ENCODE measurements around the gene CDK16. TPM values are rescaled to one million over a fixed set of nuclear protein-coding genes. Genes with fewer than 3 reads are reported as not detected.
A peak's percentile ranks its signal among the peaks of the same experiment; 100 is the strongest.

CDK16 gene
- total RNA-seq, 2 experiments from 2014 or later, result 85.3 to 88.3 TPM

DNA sequence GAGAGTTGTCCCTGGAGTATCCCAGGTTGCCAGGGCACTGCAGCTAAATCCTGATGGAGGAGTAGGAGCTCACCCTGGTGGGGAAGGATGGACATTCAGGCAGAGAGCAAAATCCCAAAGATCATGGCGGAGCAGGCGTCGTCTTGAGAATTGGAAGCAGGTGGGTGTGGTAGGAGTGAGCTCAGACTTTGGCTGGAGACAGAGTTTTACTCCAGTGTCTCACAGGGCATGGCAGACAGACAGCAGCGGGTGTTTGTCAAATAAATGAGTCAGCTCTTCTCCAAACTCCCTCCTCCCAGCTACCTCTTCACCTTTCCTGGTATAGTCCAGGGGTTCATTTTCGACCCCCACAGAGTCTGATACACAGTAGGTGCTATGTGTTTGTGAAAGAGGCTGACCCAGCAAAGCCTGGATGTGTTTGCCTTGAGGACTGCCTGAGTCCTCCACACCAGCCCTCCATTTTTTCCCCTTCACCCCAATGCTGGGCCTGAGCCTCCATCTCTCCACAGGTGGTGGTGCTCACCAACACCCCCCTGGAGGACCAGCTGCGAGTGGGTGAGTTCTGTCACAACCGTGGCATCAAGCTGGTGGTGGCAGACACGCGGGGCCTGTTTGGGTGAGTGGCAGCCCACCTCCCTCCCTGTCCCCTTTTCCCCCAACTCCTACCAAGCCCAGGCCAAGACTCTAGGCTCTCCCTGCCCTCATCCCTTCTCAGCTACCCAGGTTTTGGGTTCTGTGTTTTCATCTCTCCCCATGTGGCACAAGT lies 17.9 kb upstream of the CDK16 start:
- H3K9me3 Mint-ChIP-seq, result no peaks in the 10 kb centered on the region
- H3K27ac Mint-ChIP-seq, result peak overlapping the region; percentile 50
- DNase-seq, result no peak
- peaks cover 31% of the 10 kb centered on the region for H3K36me3 Mint-ChIP-seq (ENCODE audit: low read depth)
- CTCF ChIA-PET, result interaction anchor here (0.5 to 0.7 kb wide), 2 partner anchors 11 to 368 kb away, joined by 3 to 5 read pairs; no protein-coding TSS in a partner anchor
- H3K27me3 Mint-ChIP-seq (ENCODE audit: low read depth), result no peaks in the 10 kb centered on the region
- intact Hi-C loops (cut with micrococcal nuclease), result no loop called here
- H3K4me1 Mint-ChIP-seq (ENCODE audit: low read depth), result peaks cover 30% of the 10 kb centered on the region
- H3K4me3 Mint-ChIP-seq, result no peak overlapping the region

DNA sequence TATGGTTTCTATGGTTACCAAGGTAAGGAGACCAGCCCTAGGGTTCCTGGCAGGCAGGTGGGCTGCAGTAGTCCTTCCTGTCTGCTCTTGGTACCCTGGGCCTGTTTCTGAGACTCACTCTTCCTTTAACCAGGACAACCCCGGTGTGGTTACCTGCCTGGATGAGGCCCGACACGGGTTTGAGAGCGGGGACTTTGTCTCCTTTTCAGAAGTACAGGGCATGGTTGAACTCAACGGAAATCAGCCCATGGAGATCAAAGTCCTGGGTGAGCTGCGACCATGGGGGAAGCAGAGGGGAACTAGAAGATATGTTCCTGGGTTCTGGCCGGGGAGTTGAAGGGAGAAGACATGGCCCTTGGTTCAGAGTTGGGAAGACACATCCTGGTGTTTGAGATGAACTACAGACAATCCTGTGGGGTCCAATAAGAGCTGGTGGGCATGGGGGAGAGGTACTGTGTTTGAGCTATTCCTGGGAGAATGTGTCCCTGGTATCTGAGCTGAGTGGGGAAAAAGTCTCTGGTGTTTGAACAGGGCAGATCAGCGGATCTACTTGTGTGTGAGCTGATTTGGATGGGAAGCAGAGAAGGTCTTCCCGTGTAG lies 17.0 kb upstream of the CDK16 start:
- no peak overlapping the region for H3K4me3 Mint-ChIP-seq
- intact Hi-C loops (cut with micrococcal nuclease), result no loop called here
- CTCF ChIA-PET, result no interaction called here
- H3K9me3 Mint-ChIP-seq, result no peaks in the 10 kb centered on the region
- peaks cover 27% of the 10 kb centered on the region for H3K4me1 Mint-ChIP-seq (ENCODE audit: low read depth)
- DNase-seq, result no peak
- no peaks in the 10 kb centered on the region for H3K27me3 Mint-ChIP-seq (ENCODE audit: low read depth)
- peaks cover 24% of the 10 kb centered on the region for H3K36me3 Mint-ChIP-seq (ENCODE audit: low read depth)
- no peak overlapping the region for H3K27ac Mint-ChIP-seq

DNA sequence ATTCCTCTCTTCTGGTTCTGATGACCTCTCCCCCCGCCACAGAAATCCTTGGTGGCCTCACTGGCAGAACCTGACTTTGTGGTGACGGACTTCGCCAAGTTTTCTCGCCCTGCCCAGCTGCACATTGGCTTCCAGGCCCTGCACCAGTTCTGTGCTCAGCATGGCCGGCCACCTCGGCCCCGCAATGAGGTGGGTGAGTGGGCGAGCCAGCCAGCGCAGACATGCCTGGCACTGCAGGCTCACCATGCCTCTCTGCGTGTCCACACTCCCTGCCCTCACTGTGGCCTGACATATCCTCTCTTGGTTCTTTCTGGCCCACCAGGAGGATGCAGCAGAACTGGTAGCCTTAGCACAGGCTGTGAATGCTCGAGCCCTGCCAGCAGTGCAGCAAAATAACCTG lies 16.2 kb upstream of the CDK16 start:
- no peak for DNase-seq
- H3K27me3 Mint-ChIP-seq (ENCODE audit: low read depth), result no peaks in the 10 kb centered on the region
- H3K4me1 Mint-ChIP-seq (ENCODE audit: low read depth), result peaks cover 24% of the 10 kb centered on the region
- H3K9me3 Mint-ChIP-seq, result no peaks in the 10 kb centered on the region
- H3K4me3 Mint-ChIP-seq, result no peak overlapping the region
- peaks cover 27% of the 10 kb centered on the region for H3K36me3 Mint-ChIP-seq (ENCODE audit: low read depth)
- H3K27ac Mint-ChIP-seq, result peak overlapping the region; percentile 56
- CTCF ChIA-PET, result interaction anchor here (0.6 kb wide), 1 partner anchor 355 kb away, joined by 4 read pairs; no protein-coding TSS in a partner anchor
- intact Hi-C loops (cut with micrococcal nuclease), result no loop called here

- no peak for DNase-seq
- peaks cover 23% of the 10 kb centered on the region for H3K4me1 Mint-ChIP-seq (ENCODE audit: low read depth)
- peaks cover 27% of the 10 kb centered on the region for H3K36me3 Mint-ChIP-seq (ENCODE audit: low read depth)
- H3K4me3 Mint-ChIP-seq, result no peak overlapping the region
- CTCF ChIA-PET, result interaction anchor here (0.6 kb wide), 1 partner anchor 356 kb away, joined by 4 read pairs; no protein-coding TSS in a partner anchor
- H3K9me3 Mint-ChIP-seq, result no peaks in the 10 kb centered on the region
- no peaks in the 10 kb centered on the region for H3K27me3 Mint-ChIP-seq (ENCODE audit: low read depth)
- intact Hi-C loops (cut with micrococcal nuclease), result no loop called here
- no peak overlapping the region for H3K27ac Mint-ChIP-seq
Observed at GRCh38 chrX:47202877-47203276, 15.6 kb upstream of the CDK16 start.

DNA sequence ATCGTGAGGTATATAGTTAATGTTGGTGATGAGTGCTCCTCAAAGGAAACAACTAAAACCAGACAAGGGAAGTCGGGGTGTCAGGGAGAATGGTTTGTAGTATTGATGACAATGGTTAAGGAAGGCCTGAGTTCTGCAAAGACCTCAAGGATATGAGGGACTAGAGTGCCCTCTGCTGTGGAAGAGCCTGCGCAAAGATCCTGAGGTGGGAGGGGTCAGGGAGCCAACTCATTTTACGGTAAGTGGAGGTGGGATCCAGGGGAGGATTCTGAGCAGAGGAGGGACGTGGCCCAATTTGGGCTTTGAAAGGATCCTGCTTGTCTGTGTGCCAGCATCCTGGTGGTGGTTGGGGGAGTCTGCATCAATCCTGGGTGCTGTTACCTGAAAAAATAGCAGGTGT lies 13.5 kb upstream of the CDK16 start:
- Mint-ChIP-seq H3K36me3 (ENCODE audit: low read depth) (peaks cover 22% of the 10 kb centered on the region), H3K27ac (peak overlapping the region; percentile 56), H3K9me3 (no peaks in the 10 kb centered on the region), H3K4me3 (no peak overlapping the region), H3K27me3 (ENCODE audit: low read depth) (no peaks in the 10 kb centered on the region), H3K4me1 (ENCODE audit: low read depth) (peaks cover 17% of the 10 kb centered on the region)
- DNase-seq, result peak; percentile 11
- intact Hi-C loops (cut with micrococcal nuclease), result no loop called here
- CTCF ChIA-PET, result no interaction called here

- H3K27me3 Mint-ChIP-seq (ENCODE audit: low read depth), result no peaks in the 10 kb centered on the region
- no peak for DNase-seq
- no peak overlapping the region for H3K27ac Mint-ChIP-seq
- H3K4me1 Mint-ChIP-seq (ENCODE audit: low read depth), result peaks cover 17% of the 10 kb centered on the region
- intact Hi-C loops (cut with micrococcal nuclease), result no loop called here
- H3K4me3 Mint-ChIP-seq, result no peak overlapping the region
- H3K36me3 Mint-ChIP-seq (ENCODE audit: low read depth), result peaks cover 20% of the 10 kb centered on the region
- no peaks in the 10 kb centered on the region for H3K9me3 Mint-ChIP-seq
- CTCF ChIA-PET, result no interaction called here
Observed at GRCh38 chrX:47206316-47206715, 12.2 kb upstream of the CDK16 start.

- intact Hi-C loops (cut with micrococcal nuclease), result no loop called here
- Mint-ChIP-seq H3K4me3 (no peak overlapping the region), H3K27ac (no peak overlapping the region), H3K36me3 (ENCODE audit: low read depth) (peaks cover 26% of the 10 kb centered on the region), H3K27me3 (ENCODE audit: low read depth) (no peaks in the 10 kb centered on the region), H3K4me1 (ENCODE audit: low read depth) (peaks cover 17% of the 10 kb centered on the region), H3K9me3 (no peaks in the 10 kb centered on the region)
- DNase-seq, result no peak
- CTCF ChIA-PET, result no interaction called here
Observed at GRCh38 chrX:47208108-47208507, 10.4 kb upstream of the CDK16 start.

DNA sequence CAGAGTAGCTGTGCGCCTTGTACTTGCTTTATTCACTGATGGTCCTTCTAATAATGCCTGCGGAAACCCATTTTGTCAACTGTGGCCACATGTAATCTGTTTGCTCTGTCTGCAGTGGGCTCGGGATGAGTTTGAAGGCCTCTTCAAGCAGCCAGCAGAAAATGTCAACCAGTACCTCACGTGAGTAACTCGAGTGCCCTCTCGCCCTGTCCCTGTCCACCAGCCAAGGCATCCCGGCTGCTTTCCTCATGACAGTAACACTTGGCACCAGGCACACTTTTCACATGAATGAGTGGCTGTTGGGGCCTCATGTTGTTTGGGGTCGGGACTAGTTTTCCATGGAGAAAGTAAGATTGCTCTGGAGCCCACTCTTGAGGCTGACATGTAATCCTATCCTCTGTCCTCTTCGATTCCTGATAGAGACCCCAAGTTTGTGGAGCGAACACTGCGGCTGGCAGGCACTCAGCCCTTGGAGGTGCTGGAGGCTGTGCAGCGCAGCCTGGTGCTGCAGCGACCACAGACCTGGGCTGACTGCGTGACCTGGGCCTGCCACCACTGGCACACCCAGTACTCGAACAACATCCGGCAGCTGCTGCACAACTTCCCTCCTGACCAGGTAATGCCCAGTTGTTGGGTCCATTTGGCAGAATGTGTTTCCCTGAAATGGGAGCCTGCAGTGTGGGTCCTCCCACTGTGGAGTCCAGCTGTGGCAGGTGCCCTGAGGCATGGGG lies 8.8 kb upstream of the CDK16 start:
- no peak overlapping the region for H3K27ac Mint-ChIP-seq
- peaks cover 17% of the 10 kb centered on the region for H3K4me1 Mint-ChIP-seq (ENCODE audit: low read depth)
- peaks cover 36% of the 10 kb centered on the region for H3K36me3 Mint-ChIP-seq (ENCODE audit: low read depth)
- intact Hi-C loops (cut with micrococcal nuclease), result no loop called here
- H3K4me3 Mint-ChIP-seq, result no peak overlapping the region
- H3K27me3 Mint-ChIP-seq (ENCODE audit: low read depth), result no peaks in the 10 kb centered on the region
- no peak for DNase-seq
- CTCF ChIA-PET, result no interaction called here
- no peaks in the 10 kb centered on the region for H3K9me3 Mint-ChIP-seq

- H3K36me3 Mint-ChIP-seq (ENCODE audit: low read depth), result peaks cover 32% of the 10 kb centered on the region
- H3K4me3 Mint-ChIP-seq, result no peak overlapping the region
Observed at GRCh38 chrX:47210661-47211425, 7.6 kb upstream of the CDK16 start.

DNA sequence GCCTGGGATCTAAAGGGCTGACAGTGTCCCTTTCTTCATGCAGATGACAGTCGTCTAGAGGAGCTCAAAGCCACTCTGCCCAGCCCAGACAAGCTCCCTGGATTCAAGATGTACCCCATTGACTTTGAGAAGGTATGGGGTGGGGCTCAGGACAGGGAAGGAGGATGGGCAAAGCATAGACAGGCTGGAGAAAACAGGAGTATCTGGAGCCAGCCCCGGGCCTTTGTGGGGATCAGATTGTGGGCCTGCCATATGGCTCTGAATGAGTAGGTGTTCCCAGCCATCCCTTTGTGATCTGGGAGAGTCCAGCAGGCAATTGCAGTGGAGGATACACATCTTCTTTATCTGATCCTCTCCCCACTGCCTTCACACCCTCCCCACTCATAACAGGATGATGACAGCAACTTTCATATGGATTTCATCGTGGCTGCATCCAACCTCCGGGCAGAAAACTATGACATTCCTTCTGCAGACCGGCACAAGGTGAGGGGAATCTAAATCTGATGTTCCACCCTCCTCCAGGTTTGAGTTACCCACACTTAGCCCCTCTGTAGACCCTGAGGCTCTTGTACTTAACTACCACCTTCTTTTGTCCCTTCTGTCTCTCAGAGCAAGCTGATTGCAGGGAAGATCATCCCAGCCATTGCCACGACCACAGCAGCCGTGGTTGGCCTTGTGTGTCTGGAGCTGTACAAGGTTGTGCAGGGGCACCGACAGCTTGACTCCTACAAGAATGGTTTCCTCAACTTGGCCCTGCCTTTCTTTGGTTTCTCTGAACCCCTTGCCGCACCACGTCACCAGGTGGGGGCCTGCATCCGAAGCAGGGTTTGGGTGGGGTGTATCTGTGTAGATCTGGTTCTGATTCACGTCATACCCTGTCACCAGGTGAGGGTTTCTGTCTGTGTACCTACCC lies 5.8 kb upstream of the CDK16 start:
- CTCF ChIA-PET, result no interaction called here
- no peak for DNase-seq
- Mint-ChIP-seq H3K27ac (peak overlapping the region; percentile 50), H3K9me3 (no peaks in the 10 kb centered on the region), H3K27me3 (ENCODE audit: low read depth) (no peaks in the 10 kb centered on the region), H3K4me3 (no peak overlapping the region), H3K4me1 (ENCODE audit: low read depth) (peaks cover 18% of the 10 kb centered on the region), H3K36me3 (ENCODE audit: low read depth) (peaks cover 33% of the 10 kb centered on the region)
- intact Hi-C loops (cut with micrococcal nuclease), result no loop called here

More at GRCh38 chrX:47210661-47211425, 7.6 kb upstream of the CDK16 start:
- CTCF ChIA-PET, result interaction anchor here (0.5 to 0.6 kb wide), 2 partner anchors 11 to 153 kb away, joined by 3 read pairs; no protein-coding TSS in a partner anchor
- intact Hi-C loops (cut with micrococcal nuclease), result no loop called here
- Mint-ChIP-seq H3K27me3 (ENCODE audit: low read depth) (no peaks in the 10 kb centered on the region), H3K27ac (no peak overlapping the region), H3K9me3 (no peaks in the 10 kb centered on the region), H3K4me1 (ENCODE audit: low read depth) (peaks cover 13% of the 10 kb centered on the region)
- no peak for DNase-seq

DNA sequence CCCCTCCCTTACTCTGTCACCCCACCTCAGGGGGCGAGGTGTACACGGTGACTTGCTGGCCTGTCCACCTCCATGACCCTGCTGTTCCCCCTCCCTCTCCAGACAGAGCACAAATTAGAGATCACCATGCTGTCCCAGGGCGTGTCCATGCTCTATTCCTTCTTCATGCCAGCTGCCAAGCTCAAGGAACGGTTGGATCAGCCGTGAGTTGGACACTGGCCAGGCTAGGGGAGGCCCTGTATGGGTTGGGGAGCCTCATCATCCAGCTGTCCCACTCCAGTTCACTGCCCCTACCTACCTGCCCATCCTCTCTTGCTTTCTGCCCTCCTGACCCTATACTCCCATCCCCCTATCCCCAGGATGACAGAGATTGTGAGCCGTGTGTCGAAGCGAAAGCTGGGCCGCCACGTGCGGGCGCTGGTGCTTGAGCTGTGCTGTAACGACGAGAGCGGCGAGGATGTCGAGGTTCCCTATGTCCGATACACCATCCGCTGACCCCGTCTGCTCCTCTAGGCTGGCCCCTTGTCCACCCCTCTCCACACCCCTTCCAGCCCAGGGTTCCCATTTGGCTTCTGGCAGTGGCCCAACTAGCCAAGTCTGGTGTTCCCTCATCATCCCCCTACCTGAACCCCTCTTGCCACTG lies 3.9 kb upstream of the CDK16 start:
- Mint-ChIP-seq H3K4me3 (no peak overlapping the region), H3K27ac (peak overlapping the region; percentile 41), H3K36me3 (ENCODE audit: low read depth) (peaks cover 35% of the 10 kb centered on the region), H3K4me1 (ENCODE audit: low read depth) (peaks cover 21% of the 10 kb centered on the region), H3K9me3 (no peaks in the 10 kb centered on the region), H3K27me3 (ENCODE audit: low read depth) (no peaks in the 10 kb centered on the region)
- CTCF ChIA-PET, result no interaction called here
- DNase-seq, result no peak
- intact Hi-C loops (cut with micrococcal nuclease), result loop anchor here (5.0 kb wide), 1 partner anchor 168 kb away; no protein-coding TSS in a partner anchor
